ENCODE results near the gene SFT2D1.

DNA sequence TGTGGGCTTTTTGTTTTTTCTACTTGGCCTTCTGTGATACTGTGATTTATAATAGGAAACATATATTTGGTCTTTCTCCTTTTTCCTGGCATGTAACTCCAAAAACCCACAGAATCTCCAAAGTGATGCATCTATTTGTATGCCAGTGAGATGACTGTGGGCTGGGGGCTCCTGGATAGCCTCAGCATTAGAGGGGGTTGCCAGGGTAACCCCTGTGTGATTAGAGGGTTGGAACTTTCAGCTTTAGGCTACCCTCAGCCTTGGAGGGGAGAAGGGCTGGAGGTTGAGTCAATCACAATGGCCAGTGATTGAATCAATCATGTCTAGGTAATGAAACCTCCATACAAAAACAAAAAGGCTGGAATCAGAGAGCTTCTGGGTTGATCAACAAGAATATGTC lies 10.6 kb upstream of the SFT2D1 start:
- TF ChIP-seq, protein P1, sequence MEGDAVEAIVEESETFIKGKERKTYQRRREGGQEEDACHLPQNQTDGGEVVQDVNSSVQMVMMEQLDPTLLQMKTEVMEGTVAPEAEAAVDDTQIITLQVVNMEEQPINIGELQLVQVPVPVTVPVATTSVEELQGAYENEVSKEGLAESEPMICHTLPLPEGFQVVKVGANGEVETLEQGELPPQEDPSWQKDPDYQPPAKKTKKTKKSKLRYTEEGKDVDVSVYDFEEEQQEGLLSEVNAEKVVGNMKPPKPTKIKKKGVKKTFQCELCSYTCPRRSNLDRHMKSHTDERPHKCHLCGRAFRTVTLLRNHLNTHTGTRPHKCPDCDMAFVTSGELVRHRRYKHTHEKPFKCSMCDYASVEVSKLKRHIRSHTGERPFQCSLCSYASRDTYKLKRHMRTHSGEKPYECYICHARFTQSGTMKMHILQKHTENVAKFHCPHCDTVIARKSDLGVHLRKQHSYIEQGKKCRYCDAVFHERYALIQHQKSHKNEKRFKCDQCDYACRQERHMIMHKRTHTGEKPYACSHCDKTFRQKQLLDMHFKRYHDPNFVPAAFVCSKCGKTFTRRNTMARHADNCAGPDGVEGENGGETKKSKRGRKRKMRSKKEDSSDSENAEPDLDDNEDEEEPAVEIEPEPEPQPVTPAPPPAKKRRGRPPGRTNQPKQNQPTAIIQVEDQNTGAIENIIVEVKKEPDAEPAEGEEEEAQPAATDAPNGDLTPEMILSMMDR (IDR thresholded peaks at IDR 0.05): no peak
- TF ChIP-seq EZH2phosphoT487 (IDR thresholded peaks at IDR 0.05) (no peak), EZH2 (IDR thresholded peaks at IDR 0.05) (no peak)
